CD4-positive, alpha-beta T cell (primary cell): ENCODE measurements around the gene SNRNP48. TPM values are rescaled to one million over a fixed set of nuclear protein-coding genes. Genes with fewer than 3 reads are reported as not detected.

Source experiments
- ATAC-seq: fragments of 200-7000 bp; cut with Tn5 transposase; one replicate; pipeline ENCODE4 v1.10.0; 2022; ENCODE audit warnings: mild to moderate bottlenecking; ENCODE audit not compliant: poor library complexity
- CTCF ChIA-PET: fragments of 350-600 bp; sonication (Branson Sonifier 250); formaldehyde crosslinking; loops from one replicate; lab custom pipeline; 2021; ENCODE audit warnings: antibody characterized with exemption, inconsistent platforms; lab: Charles Lee
- POLR2A ChIA-PET: fragments of 350-600 bp; sonication (Branson Sonifier 250); formaldehyde crosslinking; loops from one replicate; lab custom pipeline; 2021; ENCODE audit warnings: antibody characterized with exemption, inconsistent platforms; lab: Charles Lee
- DNase-seq, 14 experiments: peaks; one replicate each; pipeline ENCODE4 v3.0.0-alpha.2; 2013 to 2020; ENCODE audit warnings: mixed read lengths in 2 of 14
- H3K27ac ChIP-seq, 2 donors: one replicate each; pipeline versions ENCODE4 v1.5.1 to v1.7.0; 2013; ENCODE audit warnings: low read length in 2 of 2, low read depth in 1 of 2, mild to moderate bottlenecking in 1 of 2
- H3K27me3 ChIP-seq, 2 experiments: 1 replicate in 1 of 2; 2 replicates in 1 of 2; pipeline versions ENCODE4 v1.6.1 to v1.7.0; 2013; ENCODE audit warnings: low read length in 2 of 2, control low read depth in 1 of 2, mild to moderate bottlenecking in 1 of 2, moderate library complexity in 1 of 2; ENCODE audit not compliant: insufficient read depth in 2 of 2, control insufficient read depth in 1 of 2
- H3K36me3 ChIP-seq: one replicate; pipeline ENCODE4 v1.6.1; 2013; ENCODE audit warnings: low read length, control low read depth; ENCODE audit not compliant: insufficient read depth
- H3K4me1 ChIP-seq: one replicate; pipeline ENCODE4 v1.6.1; 2013; ENCODE audit warnings: low read length, control low read depth; ENCODE audit not compliant: insufficient read depth
- H3K4me3 ChIP-seq: one replicate; pipeline ENCODE4 v1.5.1; 2013; ENCODE audit warnings: mild to moderate bottlenecking, low read length, moderate library complexity
- H3K9me3 ChIP-seq, 2 experiments: 1 replicate in 1 of 2; 2 replicates in 1 of 2; pipeline versions ENCODE4 v1.6.1 to v1.7.0; 2013; ENCODE audit warnings: low read length in 2 of 2, mild to moderate bottlenecking in 2 of 2, control low read depth in 1 of 2, moderate library complexity in 1 of 2; ENCODE audit not compliant: control insufficient read depth in 1 of 2, insufficient read depth in 1 of 2
- H3K27ac Mint-ChIP-seq: one replicate; pipeline ENCODE4 v1.8.0; 2020; ENCODE audit warnings: mixed read lengths
- H3K27me3 Mint-ChIP-seq: one replicate; pipeline ENCODE4 v1.8.0; 2021; ENCODE audit warnings: mixed read lengths
- H3K36me3 Mint-ChIP-seq: one replicate; pipeline ENCODE4 v1.8.0; 2021; ENCODE audit warnings: low read depth, mixed read lengths
- H3K4me1 Mint-ChIP-seq: one replicate; pipeline ENCODE4 v1.8.0; 2021; ENCODE audit warnings: low read depth, mixed read lengths
- H3K4me3 Mint-ChIP-seq: one replicate; pipeline ENCODE4 v1.8.0; 2020; ENCODE audit warnings: mild to moderate bottlenecking, mixed read lengths
- H3K9me3 Mint-ChIP-seq: one replicate; pipeline ENCODE4 v1.8.0; 2020; ENCODE audit warnings: mixed read lengths
- intact Hi-C, 2 experiments: fragments of 100-400 bp; cut with DNase I in 1 of 2; cut with micrococcal nuclease in 1 of 2; formaldehyde crosslinking; loops; one replicate each; pipeline versions ENCODE4 v1.15.1 to v1.9.0; 2023 to 2025; cut with DNase I, micrococcal nuclease
- total RNA-seq, 174 experiments: library from RNA in 2 of 174; stranded (reverse) in 2 of 174; gene quantifications; one replicate each; pipeline ENCODE4 v1.2.3 and lab custom pipeline; 2021 to 2026
- TF ChIP-seq, protein P1 (sequence below): fragments of 200-600 bp; IDR thresholded peaks from one replicate; pipeline ENCODE4 v1.8.0; 2022; ENCODE audit warnings: antibody characterized with exemption, mild to moderate bottlenecking

Gene SNRNP48
- total RNA-seq, 2 experiments from 2014 or later: 12.1 to 13.4 TPM

DNA sequence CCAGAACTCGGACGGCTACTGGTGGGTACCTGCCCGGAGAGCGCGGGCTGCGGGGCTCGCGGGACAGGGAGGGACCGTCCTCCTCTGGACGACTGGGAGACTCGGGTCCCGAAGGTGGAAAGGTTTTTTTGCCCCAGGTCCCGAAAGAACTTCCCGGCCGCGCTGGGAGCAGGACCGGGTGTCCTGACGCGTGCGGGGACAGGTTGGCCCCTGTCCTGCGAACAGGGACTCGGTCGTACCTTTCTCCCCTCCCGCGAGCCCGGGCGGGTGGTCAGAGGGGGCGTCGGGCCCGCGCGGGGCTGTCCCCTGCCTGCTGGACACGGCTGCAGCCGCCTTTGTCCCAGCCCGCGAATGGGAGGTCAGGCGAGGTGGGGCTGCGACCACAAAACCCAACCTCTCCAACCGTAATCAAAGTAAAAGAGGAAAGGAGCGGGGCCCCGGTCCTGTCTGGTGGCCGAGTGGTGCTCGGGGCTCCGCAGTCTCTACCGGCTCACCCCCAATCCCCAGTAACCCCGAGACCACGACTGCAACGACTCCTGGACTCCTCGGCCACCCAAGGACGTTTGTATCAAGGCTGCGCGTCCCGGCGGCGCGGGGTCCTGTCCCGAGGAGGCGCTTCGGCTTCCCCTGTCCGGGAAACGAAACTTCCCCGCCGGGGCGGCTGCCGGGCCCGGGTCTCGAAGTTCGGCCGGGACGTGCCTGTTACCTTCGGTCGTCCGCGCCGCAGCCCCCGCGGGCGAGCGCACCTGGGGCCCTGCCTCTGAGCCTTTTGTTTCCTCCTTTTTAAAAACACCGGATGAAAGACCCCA, 47.7 kb upstream of the SNRNP48 start:
- intact Hi-C loops: no loop called here
- Mint-ChIP-seq H3K9me3 (no peaks in the 10 kb centered on the region), H3K4me1 (peaks cover 20% of the 10 kb centered on the region), H3K4me3 (peak overlapping the region; percentile 76), H3K27ac (no peak overlapping the region), H3K27me3 (peaks cover 82% of the 10 kb centered on the region), H3K36me3 (no peaks in the 10 kb centered on the region)
- no peak overlapping the region for H3K27ac ChIP-seq
- H3K4me1 ChIP-seq: peaks cover 18% of the 10 kb centered on the region
- TF ChIP-seq, protein P1, sequence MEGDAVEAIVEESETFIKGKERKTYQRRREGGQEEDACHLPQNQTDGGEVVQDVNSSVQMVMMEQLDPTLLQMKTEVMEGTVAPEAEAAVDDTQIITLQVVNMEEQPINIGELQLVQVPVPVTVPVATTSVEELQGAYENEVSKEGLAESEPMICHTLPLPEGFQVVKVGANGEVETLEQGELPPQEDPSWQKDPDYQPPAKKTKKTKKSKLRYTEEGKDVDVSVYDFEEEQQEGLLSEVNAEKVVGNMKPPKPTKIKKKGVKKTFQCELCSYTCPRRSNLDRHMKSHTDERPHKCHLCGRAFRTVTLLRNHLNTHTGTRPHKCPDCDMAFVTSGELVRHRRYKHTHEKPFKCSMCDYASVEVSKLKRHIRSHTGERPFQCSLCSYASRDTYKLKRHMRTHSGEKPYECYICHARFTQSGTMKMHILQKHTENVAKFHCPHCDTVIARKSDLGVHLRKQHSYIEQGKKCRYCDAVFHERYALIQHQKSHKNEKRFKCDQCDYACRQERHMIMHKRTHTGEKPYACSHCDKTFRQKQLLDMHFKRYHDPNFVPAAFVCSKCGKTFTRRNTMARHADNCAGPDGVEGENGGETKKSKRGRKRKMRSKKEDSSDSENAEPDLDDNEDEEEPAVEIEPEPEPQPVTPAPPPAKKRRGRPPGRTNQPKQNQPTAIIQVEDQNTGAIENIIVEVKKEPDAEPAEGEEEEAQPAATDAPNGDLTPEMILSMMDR: no peak
- peaks cover 53 to 89% of the 10 kb centered on the region in 2 experiments for H3K27me3 ChIP-seq
- H3K9me3 ChIP-seq: peaks cover 0 to 9% of the 10 kb centered on the region in 2 experiments
- ATAC-seq (no peak), DNase-seq (peak in 4 of 14 experiments; percentile 0 to 12 (median 8))
- H3K36me3 ChIP-seq: no peaks in the 10 kb centered on the region
- H3K4me3 ChIP-seq: peak overlapping the region; percentile 48
- POLR2A ChIA-PET: no interaction called here
- CTCF ChIA-PET: no interaction called here

DNA sequence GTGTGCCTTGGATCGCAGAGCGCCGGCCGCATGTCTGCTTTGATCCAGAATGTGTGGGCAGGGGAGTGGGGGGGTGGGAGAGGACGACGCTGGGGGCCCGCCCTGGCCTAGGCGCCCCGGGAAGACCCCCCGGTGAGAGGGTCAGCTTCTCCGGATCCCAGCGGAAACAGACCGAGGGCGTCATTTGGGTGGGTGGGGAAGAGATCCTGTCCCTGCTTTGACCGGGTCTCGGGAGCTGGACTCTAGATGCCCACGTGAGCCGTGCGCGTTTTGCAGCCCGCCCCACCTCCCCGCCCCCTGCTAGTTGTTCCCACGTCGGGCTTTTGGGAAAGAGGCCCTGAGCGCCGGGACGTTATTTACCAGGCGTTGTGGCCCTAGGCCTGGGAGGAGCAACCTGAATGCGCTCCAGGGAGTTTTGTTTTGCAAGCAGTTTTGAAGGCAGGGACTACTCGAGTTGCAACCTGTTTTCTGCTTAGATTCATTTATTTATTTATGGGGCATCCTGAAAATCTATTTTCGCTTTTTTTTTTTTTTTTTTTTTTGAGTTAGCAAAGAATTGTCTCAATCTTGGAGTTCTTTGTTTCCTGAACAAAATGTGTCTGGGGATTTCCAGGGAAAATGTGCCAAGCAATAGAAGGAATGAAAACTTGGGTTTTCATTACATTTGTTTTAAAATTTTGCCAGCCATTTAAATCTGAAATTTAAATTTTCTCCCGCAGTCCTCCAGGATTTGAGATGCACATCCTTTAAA, 46.9 kb upstream of the SNRNP48 start:
- DNase-seq (no peak), ATAC-seq (no peak)
- CTCF ChIA-PET: no interaction called here
- peaks cover 20% of the 10 kb centered on the region for H3K4me1 Mint-ChIP-seq
- no peaks in the 10 kb centered on the region for H3K9me3 Mint-ChIP-seq
- H3K4me1 ChIP-seq: peaks cover 18% of the 10 kb centered on the region
- peaks cover 0 to 9% of the 10 kb centered on the region in 2 experiments for H3K9me3 ChIP-seq
- H3K27me3 ChIP-seq: peaks cover 51 to 86% of the 10 kb centered on the region in 2 experiments
- no peak overlapping the region for H3K27ac ChIP-seq
- peak overlapping the region; percentile 60 for H3K4me3 Mint-ChIP-seq
- no peaks in the 10 kb centered on the region for H3K36me3 Mint-ChIP-seq
- POLR2A ChIA-PET: no interaction called here
- peak overlapping the region; percentile 48 for H3K4me3 ChIP-seq
- peaks cover 81% of the 10 kb centered on the region for H3K27me3 Mint-ChIP-seq
- TF ChIP-seq, protein P1: no peak
- intact Hi-C loops: no loop called here
- no peak overlapping the region for H3K27ac Mint-ChIP-seq
- no peaks in the 10 kb centered on the region for H3K36me3 ChIP-seq

DNA sequence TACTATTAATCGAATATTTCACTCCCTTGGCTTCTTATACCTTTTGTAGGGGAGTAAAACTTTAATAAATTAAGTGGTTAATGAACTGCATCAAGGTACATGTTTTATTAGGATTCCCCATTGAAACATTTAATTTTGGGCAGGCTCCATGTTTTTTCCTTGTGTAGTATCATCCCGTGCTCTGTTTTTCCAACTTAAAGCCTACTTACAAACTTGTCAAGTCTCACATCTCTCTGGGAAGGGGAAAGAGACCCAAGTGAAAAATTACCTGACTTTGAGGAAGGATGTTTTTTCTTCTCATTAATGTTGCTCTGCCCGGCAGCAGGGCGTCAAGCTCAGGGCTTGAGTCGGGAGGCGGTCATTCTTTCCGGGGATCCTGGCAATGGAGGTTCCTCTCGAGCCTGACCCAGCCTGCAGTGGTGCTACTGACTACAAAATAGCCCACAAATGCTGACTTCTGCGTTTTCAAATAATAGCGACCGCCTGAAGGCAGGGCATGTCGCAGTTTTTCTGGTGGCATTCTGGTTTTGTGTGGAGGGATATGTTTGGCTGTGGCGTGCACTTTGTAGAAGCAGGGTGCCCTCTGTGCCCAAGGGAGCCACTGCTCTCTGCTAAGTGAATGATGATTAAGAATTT, 46.1 kb upstream of the SNRNP48 start:
- Histone ChIP-seq H3K4me1 (peaks cover 18% of the 10 kb centered on the region), H3K36me3 (no peaks in the 10 kb centered on the region), H3K4me3 (no peak overlapping the region), H3K27me3 (peaks cover 46 to 88% of the 10 kb centered on the region in 2 experiments), H3K27ac (no peak overlapping the region), H3K9me3 (peaks cover 0 to 9% of the 10 kb centered on the region in 2 experiments)
- H3K27me3 Mint-ChIP-seq: peaks cover 79% of the 10 kb centered on the region
- DNase-seq (no peak), ATAC-seq (no peak)
- H3K9me3 Mint-ChIP-seq: no peaks in the 10 kb centered on the region
- intact Hi-C loops: no loop called here
- H3K27ac Mint-ChIP-seq: no peak overlapping the region
- no peaks in the 10 kb centered on the region for H3K36me3 Mint-ChIP-seq
- peak overlapping the region; percentile 35 for H3K4me3 Mint-ChIP-seq
- ChIA-PET POLR2A (no interaction called here), CTCF (no interaction called here)
- H3K4me1 Mint-ChIP-seq: peaks cover 20% of the 10 kb centered on the region
- TF ChIP-seq, protein P1: no peak
